ENCODE results near the gene ZBTB44. TPM values are rescaled to one million over a fixed set of nuclear protein-coding genes. Genes with fewer than 3 reads are reported as not detected.

Gene ZBTB44
- polyA plus RNA-seq, 1 of the 3 experiments (the other 2 are of a cell fraction) = 5.0 TPM

DNA sequence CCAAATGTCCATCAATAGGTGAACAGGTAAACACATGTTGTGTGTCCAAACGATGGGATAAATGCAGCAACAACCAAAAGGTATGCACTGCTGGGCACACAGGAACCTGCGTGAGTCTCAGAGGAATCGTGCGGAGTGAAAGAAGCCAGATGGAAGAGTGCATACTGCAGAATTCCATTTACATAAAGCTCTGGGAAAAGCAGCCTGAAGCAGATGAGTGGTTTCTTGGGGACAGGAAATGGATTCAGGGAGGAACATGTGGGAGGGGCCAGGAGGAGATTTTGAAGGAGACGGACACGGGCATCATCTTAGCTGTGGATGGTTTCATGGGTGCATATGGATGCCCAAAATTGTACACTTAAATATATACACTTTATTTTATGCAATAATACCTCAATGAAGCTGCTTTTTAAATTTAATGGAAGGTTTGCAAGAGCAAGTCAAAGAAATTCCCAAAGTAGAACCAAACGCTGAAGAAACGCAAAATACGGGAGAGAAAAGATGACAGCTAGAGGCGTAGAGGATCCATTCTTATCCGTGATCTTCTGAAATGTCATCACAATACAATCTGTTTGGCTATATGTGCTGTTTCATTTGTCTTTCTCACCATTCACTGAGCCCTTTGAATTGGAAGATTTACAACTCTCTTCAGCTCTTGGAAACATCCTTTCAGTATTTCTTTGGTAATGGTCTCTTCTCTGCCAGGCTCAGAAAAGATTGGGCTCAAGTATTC is 130.7 kb downstream of the ZBTB44 start:
- DNase-seq = no peak
- no peak overlapping the region for H2AFZ ChIP-seq (ENCODE audit: low read depth)
- ChIA-PET POLR2A (no interaction called here), CTCF (interaction anchor here (0.8 to 1.1 kb wide), 2 partner anchors 18 to 21 kb away, joined by 3 to 4 read pairs; no protein-coding TSS in a partner anchor)
- no peaks in the 10 kb centered on the region for H3K4me1 ChIP-seq (ENCODE audit: control insufficient read depth in 1 of 2, insufficient read depth in 2 of 2, low read depth in 1 of 2, low read length in 1 of 2)
- no peak for TF ChIP-seq SIN3A (IDR thresholded peaks at IDR 0.05; ENCODE audit: borderline replicate concordance, low read depth, low read length)
- TF ChIP-seq NFIC (IDR thresholded peaks at IDR 0.05; ENCODE audit: borderline replicate concordance) = no peak
- no peak for TF ChIP-seq POLR2AphosphoS5 (IDR thresholded peaks at IDR 0.05; ENCODE audit: low read depth, low read length)
- no peak for TF ChIP-seq RCOR1 (IDR thresholded peaks at IDR 0.05; ENCODE audit: low read length)
- TF ChIP-seq FOXJ3 (CRISPR knock-in tag; IDR thresholded peaks at IDR 0.05) = no peak
- TF ChIP-seq EZH2phosphoT487 (IDR thresholded peaks at IDR 0.05; ENCODE audit: borderline replicate concordance, low read depth) = no peak
- no peak for TF ChIP-seq TEAD4 (IDR thresholded peaks at IDR 0.05; ENCODE audit: borderline replicate concordance, insufficient read depth)
- TF ChIP-seq REST (IDR thresholded peaks at IDR 0.05; ENCODE audit: low read depth, low read length) = no peak
- no peak for TF ChIP-seq GATA2 (CRISPR knock-in tag; IDR thresholded peaks at IDR 0.05)
- TF ChIP-seq, protein P1, sequence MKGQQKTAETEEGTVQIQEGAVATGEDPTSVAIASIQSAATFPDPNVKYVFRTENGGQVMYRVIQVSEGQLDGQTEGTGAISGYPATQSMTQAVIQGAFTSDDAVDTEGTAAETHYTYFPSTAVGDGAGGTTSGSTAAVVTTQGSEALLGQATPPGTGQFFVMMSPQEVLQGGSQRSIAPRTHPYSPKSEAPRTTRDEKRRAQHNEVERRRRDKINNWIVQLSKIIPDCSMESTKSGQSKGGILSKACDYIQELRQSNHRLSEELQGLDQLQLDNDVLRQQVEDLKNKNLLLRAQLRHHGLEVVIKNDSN (IDR thresholded peaks at IDR 0.05; ENCODE audit: borderline replicate concordance, low read depth) = no peak
- no peak for TF ChIP-seq JUND (IDR thresholded peaks at IDR 0.05)
- no peak for TF ChIP-seq SMC3 (IDR thresholded peaks at IDR 0.05; ENCODE audit: low read depth, low read length)
- no peak for TF ChIP-seq RAD21 (IDR thresholded peaks at IDR 0.05; ENCODE audit: low read length)
- no peak for TF ChIP-seq ELF1 (IDR thresholded peaks at IDR 0.05)
- H3K27ac ChIP-seq (ENCODE audit: low read depth in 2 of 2, low read length in 1 of 2) = no peak overlapping the region
- no peaks in the 10 kb centered on the region; the same call in 1 of the 2 replicates for H3K27me3 ChIP-seq (ENCODE audit: insufficient read depth)
- H3K36me3 ChIP-seq (replicated peaks in 1 of 2; ENCODE audit: control insufficient read depth in 1 of 2, insufficient read depth in 2 of 2, low read length in 1 of 2) = no peaks in the 10 kb centered on the region
- H3K79me2 ChIP-seq (ENCODE audit: insufficient read depth) = no peaks in the 10 kb centered on the region
- no peaks in the 10 kb centered on the region for H3K9me3 ChIP-seq
- WGBS (ENCODE audit: low lambda C conversion rate) = 83% methylated on average over 11 of the region's 11 CpGs
- no peaks in the 10 kb centered on the region for H4K20me1 ChIP-seq (ENCODE audit: insufficient read depth)
- no peak overlapping the region for H3K4me2 ChIP-seq
- H3F3A ChIP-seq (replicated peaks; ENCODE audit: insufficient read depth) = no peaks in the 10 kb centered on the region
- no peaks in the 10 kb centered on the region for H3K9me2 ChIP-seq
- H3K9ac ChIP-seq = no peak overlapping the region
- no peak overlapping the region for H3K4me3 ChIP-seq (ENCODE audit: low read depth in 2 of 2, low read length in 1 of 2)

All from SK-N-SH (cell line).